K562 (cell line): ENCODE measurements around the gene ZNF546. TPM values are rescaled to one million over a fixed set of nuclear protein-coding genes. Genes with fewer than 3 reads are reported as not detected.

Experiments used
- CCAR2 ChIP-seq: fragments of 200-400 bp; formaldehyde crosslinking; IDR thresholded peaks from 2 replicates; pipeline ENCODE4 v1.6.1; 2017; ENCODE audit warnings: mild to moderate bottlenecking, low read depth, low read length
- CTBP1 ChIP-seq: fragments of 450-650 bp; IDR thresholded peaks from 2 replicates; pipeline ENCODE4 v1.6.1; 2016; ENCODE audit warnings: borderline replicate concordance
- HDAC8 ChIP-seq: fragments of 450-650 bp; IDR thresholded peaks from 2 replicates; pipeline ENCODE4 v1.6.1; 2016; ENCODE audit warnings: mild to moderate bottlenecking, missing genetic modification characterization, moderate library complexity, missing compliant biosample characterization
- HNRNPK ChIP-seq: fragments of 200-400 bp; formaldehyde crosslinking; IDR thresholded peaks from one replicate; pipeline ENCODE4 v1.6.1; 2018; ENCODE audit warnings: mild to moderate bottlenecking, low read depth, low read length; ENCODE audit not compliant: poor library complexity, severe bottlenecking
- MEIS2 ChIP-seq: fragments of 450-650 bp; IDR thresholded peaks from 2 replicates; pipeline ENCODE4 v1.6.1; 2014; ENCODE audit warnings: mild to moderate bottlenecking; ENCODE audit not compliant: partially characterized antibody
- NFRKB ChIP-seq: fragments of 450-650 bp; IDR thresholded peaks from 2 replicates; pipeline ENCODE4 v1.6.1; 2016; ENCODE audit warnings: low read depth
- NR2C1 ChIP-seq, 2 experiments: fragments of 450-650 bp; IDR thresholded peaks; 2 replicates each; pipeline ENCODE4 v1.6.1; 2017; ENCODE audit warnings: mild to moderate bottlenecking in 2 of 2, antibody characterized with exemption in 1 of 2, inconsistent platforms in 1 of 2, missing compliant biosample characterization in 1 of 2, missing genetic modification characterization in 1 of 2
- PRMT5 ChIP-seq: sonication (generic); formaldehyde crosslinking; IDR thresholded peaks from 2 replicates; pipeline ENCODE4 v1.5.0; 2020; ENCODE audit warnings: missing genetic modification reagents
- SMARCA5 ChIP-seq: fragments of 450-650 bp; IDR thresholded peaks from 2 replicates; pipeline ENCODE4 v1.6.1; 2016
- ZBTB2 ChIP-seq: fragments of 450-650 bp; IDR thresholded peaks from 2 replicates; pipeline ENCODE4 v1.6.1; 2016; ENCODE audit warnings: antibody characterized with exemption
- ZNF24 ChIP-seq: fragments of 450-650 bp; IDR thresholded peaks from 2 replicates; pipeline ENCODE4 v1.6.1; 2016
- ZNF507 ChIP-seq: conservative IDR thresholded peaks from 2 replicates; pipeline ENCODE4 v1.6.1; 2017; ENCODE audit warnings: missing genetic modification characterization, missing compliant biosample characterization
- ZNF551 ChIP-seq: fragments of 250-450 bp; sonication (Bioruptor Pico); IDR thresholded peaks from 2 replicates; pipeline ENCODE4 v1.5.0; 2021; ENCODE audit warnings: mild to moderate bottlenecking, moderate library complexity
- polyA plus RNA-seq, 8 experiments: library from polyadenylated mRNA; depleted of rRNA in 4 of 8; stranded (reverse) in 5 of 8; unstranded in 3 of 8; fragments of >200 nt; fragmentation: Nextera tagmentation in 2 of 8; fragmentation: Illumina TruSeq in 1 of 8; extraction: Ambion mirVana in 2 of 8; extraction: Trizol in 1 of 8; gene quantifications; 2 replicates each; pipeline versions ENCODE4 v1.2.1 to v1.2.3, GENCODE V29; 2011 to 2014; ENCODE audit warnings: inconsistent platforms in 1 of 8, missing spikeins in 1 of 8
- total RNA-seq, 7 experiments: library from RNA; depleted of rRNA in 6 of 7; stranded (reverse); fragments of >200 nt in 6 of 7; fragmentation: Illumina TruSeq in 2 of 7; extraction: Trizol in 2 of 7; gene quantifications; 2 replicates each; pipeline versions ENCODE4 v1.2.1 to v1.2.3, GENCODE V29; 2011 to 2021; ENCODE audit warnings: low replicate concordance in 1 of 7
- TF ChIP-seq, protein P1 (sequence below): sonication (generic); formaldehyde crosslinking; IDR thresholded peaks from 2 replicates; pipeline ENCODE4 v1.8.0; 2022; ENCODE audit warnings: mild to moderate bottlenecking, missing genetic modification reagents, borderline replicate concordance
- TF ChIP-seq, protein P2 (sequence below): fragments of 450-650 bp; IDR thresholded peaks from 2 replicates; pipeline ENCODE4 v1.6.1; 2016; ENCODE audit warnings: borderline replicate concordance

ZNF546 gene
- total and polyA plus RNA-seq, 9 of the 15 experiments (the other 6 are each of a cell fraction or from before 2014, with no cell fraction given): 0.73 to 5.1 (median 2.2) TPM

GRCh38 chr19:39970675-39971379 is 26.0 kb upstream of the ZNF546 start, which contains the start of gene PSMC4 (continued):
- TF ChIP-seq, protein P1, sequence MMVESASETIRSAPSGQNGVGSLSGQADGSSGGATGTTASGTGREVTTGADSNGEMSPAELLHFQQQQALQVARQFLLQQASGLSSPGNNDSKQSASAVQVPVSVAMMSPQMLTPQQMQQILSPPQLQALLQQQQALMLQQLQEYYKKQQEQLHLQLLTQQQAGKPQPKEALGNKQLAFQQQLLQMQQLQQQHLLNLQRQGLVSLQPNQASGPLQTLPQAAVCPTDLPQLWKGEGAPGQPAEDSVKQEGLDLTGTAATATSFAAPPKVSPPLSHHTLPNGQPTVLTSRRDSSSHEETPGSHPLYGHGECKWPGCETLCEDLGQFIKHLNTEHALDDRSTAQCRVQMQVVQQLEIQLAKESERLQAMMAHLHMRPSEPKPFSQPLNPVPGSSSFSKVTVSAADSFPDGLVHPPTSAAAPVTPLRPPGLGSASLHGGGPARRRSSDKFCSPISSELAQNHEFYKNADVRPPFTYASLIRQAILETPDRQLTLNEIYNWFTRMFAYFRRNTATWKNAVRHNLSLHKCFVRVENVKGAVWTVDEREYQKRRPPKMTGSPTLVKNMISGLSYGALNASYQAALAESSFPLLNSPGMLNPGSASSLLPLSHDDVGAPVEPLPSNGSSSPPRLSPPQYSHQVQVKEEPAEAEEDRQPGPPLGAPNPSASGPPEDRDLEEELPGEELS: peak; percentile 42; the same call in 1 of the 2 replicates
- TF ChIP-seq CTBP1 (peak; percentile 87; the same call in 1 of the 2 replicates), PRMT5 (CRISPR knock-in tag) (no peak), ZNF551 (CRISPR knock-in tag) (no peak), HDAC8 (tag) (no peak; the same call in 1 of the 2 replicates), SMARCA5 (no peak), ZNF24 (no peak), ZBTB2 (peak; percentile 53; the same call in 1 of the 2 replicates), ZNF507 (no peak), MEIS2 (peak; percentile 77), HNRNPK (no peak), NFRKB (no peak; the same call in 1 of the 2 replicates), NR2C1 (IDR thresholded peaks at IDR 0.05) (no peak), NR2C1 (tag; IDR thresholded peaks at IDR 0.05) (no peak), CCAR2 (no peak)
- TF ChIP-seq, protein P2, sequence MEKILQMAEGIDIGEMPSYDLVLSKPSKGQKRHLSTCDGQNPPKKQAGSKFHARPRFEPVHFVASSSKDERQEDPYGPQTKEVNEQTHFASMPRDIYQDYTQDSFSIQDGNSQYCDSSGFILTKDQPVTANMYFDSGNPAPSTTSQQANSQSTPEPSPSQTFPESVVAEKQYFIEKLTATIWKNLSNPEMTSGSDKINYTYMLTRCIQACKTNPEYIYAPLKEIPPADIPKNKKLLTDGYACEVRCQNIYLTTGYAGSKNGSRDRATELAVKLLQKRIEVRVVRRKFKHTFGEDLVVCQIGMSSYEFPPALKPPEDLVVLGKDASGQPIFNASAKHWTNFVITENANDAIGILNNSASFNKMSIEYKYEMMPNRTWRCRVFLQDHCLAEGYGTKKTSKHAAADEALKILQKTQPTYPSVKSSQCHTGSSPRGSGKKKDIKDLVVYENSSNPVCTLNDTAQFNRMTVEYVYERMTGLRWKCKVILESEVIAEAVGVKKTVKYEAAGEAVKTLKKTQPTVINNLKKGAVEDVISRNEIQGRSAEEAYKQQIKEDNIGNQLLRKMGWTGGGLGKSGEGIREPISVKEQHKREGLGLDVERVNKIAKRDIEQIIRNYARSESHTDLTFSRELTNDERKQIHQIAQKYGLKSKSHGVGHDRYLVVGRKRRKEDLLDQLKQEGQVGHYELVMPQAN: peak; percentile 66
- TF ChIP-seq, all 486 proteins: peak for 151
